Hepatocyte (in vitro differentiated cells): ENCODE results near the gene CD28. TPM values are rescaled to one million over a fixed set of nuclear protein-coding genes. Genes with fewer than 3 reads are reported as not detected.

Source experiments
- DNase-seq: peaks from one replicate; pipeline ENCODE4 v3.0.0-alpha.2; 2016; ENCODE audit warnings: low spot score
- H2AFZ ChIP-seq: fragments of 200-600 bp; sonication (generic); 2 replicates; pipeline ENCODE4 v1.6.0; 2016; ENCODE audit warnings: antibody characterized with exemption, mild to moderate bottlenecking
- H3K27ac ChIP-seq: fragments of 200-600 bp; sonication (generic); 2 replicates; pipeline ENCODE4 v1.5.1; 2016; ENCODE audit warnings: mild to moderate bottlenecking
- H3K27me3 ChIP-seq: fragments of 200-600 bp; sonication (generic); 2 replicates; pipeline ENCODE4 v1.6.1; 2016
- H3K36me3 ChIP-seq: fragments of 200-600 bp; sonication (generic); replicated peaks from 2 replicates; pipeline ENCODE4 v1.5.1; 2016; ENCODE audit warnings: low read depth; ENCODE audit not compliant: insufficient read depth
- H3K4me1 ChIP-seq: fragments of 200-600 bp; sonication (generic); 2 replicates; pipeline ENCODE4 v1.5.1; 2016; ENCODE audit warnings: mild to moderate bottlenecking, moderate library complexity; ENCODE audit not compliant: insufficient read depth
- H3K4me2 ChIP-seq: fragments of 200-600 bp; sonication (generic); 2 replicates; pipeline ENCODE4 v1.6.0; 2016
- H3K4me3 ChIP-seq: fragments of 200-600 bp; sonication (generic); 2 replicates; pipeline ENCODE4 v1.5.1; 2016; ENCODE audit warnings: mild to moderate bottlenecking
- H3K79me2 ChIP-seq: fragments of 200-600 bp; sonication (generic); 2 replicates; pipeline ENCODE4 v1.6.0; 2017; ENCODE audit warnings: mild to moderate bottlenecking
- H3K9me2 ChIP-seq: fragments of 200-600 bp; sonication (generic); replicated peaks from 2 replicates; pipeline ENCODE4 v1.6.0; 2017; ENCODE audit warnings: mild to moderate bottlenecking; ENCODE audit not compliant: insufficient read depth
- H3K9me3 ChIP-seq: fragments of 200-600 bp; sonication (generic); 2 replicates; pipeline ENCODE4 v1.5.1; 2016; ENCODE audit warnings: low read depth, mild to moderate bottlenecking
- H4K20me1 ChIP-seq: fragments of 200-600 bp; sonication (generic); 2 replicates; pipeline ENCODE4 v1.6.0; 2016; ENCODE audit warnings: mild to moderate bottlenecking; ENCODE audit not compliant: insufficient read depth, poor library complexity, severe bottlenecking
- CTCF ChIP-seq: fragments of 200-600 bp; sonication (generic); IDR thresholded peaks from 2 replicates; pipeline ENCODE4 v1.5.1; 2016; ENCODE audit warnings: antibody characterized with exemption, mild to moderate bottlenecking; ENCODE audit not compliant: poor library complexity
- EZH2 ChIP-seq: fragments of 200-600 bp; sonication (generic); IDR thresholded peaks from 2 replicates; pipeline ENCODE4 v1.6.1; 2016; ENCODE audit warnings: antibody characterized with exemption, mild to moderate bottlenecking, borderline replicate concordance
- EZH2phosphoT487 ChIP-seq: fragments of 200-600 bp; sonication (generic); IDR thresholded peaks from one replicate; pipeline ENCODE4 v1.6.1; 2018; ENCODE audit warnings: antibody characterized with exemption, mild to moderate bottlenecking, low read depth, moderate library complexity; ENCODE audit not compliant: unreplicated experiment, severe bottlenecking
- WGBS: methylation state at CpG from one replicate; pipeline ENCODE4 v1.1.6; 2016; ENCODE audit warnings: low lambda C conversion rate; ENCODE audit errors: missing lambda C conversion rate; 5-methylcytosine and 5-hydroxymethylcytosine counted together
- polyA plus RNA-seq: library from polyadenylated mRNA; unstranded; fragments of >200 nt; fragmentation: Nextera tagmentation; extraction: Ambion mirVana; gene quantifications from 2 replicates; pipeline ENCODE4 v1.2.1, GENCODE V29; 2016
- total RNA-seq: library from RNA; depleted of rRNA; stranded (reverse); fragments of >200 nt; gene quantifications from 2 replicates; pipeline ENCODE4 v1.2.3, GENCODE V29; 2014

CD28 gene
- total and polyA plus RNA-seq, 2 experiments from 2014 or later = not detected

DNA sequence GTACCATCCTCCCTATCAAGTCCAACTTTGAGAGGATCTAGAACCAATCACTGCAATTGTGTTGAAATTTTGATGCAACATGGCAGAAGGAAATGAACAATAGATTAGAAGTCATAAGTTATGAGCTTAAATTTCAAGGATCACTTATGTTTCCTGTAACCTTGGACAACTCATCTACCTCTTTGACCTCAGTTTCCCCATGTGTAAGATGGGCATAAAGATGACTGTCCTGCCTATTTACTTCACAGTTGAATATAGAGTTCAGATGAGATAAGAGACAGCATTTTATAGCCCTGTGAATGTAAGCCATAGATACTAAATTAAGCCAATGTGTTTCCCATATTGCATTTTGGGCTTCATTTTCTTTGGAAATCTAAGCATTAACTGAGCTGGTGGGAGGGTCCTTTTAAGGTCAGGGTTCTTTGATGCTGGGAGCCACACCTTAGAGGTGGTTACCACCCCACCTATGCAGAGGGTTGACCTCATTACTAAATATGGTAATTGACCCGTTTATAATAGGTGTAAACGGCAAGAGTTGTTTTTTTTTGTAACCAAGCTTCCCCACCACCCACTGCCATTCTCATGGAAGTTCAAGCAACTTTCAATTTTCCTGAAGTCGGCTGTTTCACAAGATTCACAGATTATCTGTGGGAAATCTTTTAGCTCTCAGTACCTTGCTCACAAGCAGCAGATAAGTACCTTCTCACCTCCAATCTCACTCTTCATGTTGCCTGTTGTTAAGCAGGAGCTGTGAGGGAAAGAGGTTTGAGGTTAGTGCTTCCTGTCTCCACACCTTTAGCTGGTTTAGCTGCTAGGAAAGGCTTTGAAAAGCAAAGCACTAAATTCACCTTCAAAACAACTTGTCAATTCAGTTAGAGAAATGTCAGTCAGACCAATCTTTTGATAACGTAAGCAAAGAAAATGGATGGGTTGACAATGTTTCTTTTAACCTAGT, 13.3 kb downstream of the CD28 start:
- no peaks in the 10 kb centered on the region for H3K79me2 ChIP-seq
- H2AFZ ChIP-seq = no peak overlapping the region
- WGBS = 45% methylated on average over 4 of the region's 4 CpGs
- H3K4me2 ChIP-seq = no peak overlapping the region
- no peak overlapping the region for H3K4me3 ChIP-seq
- H4K20me1 ChIP-seq = no peaks in the 10 kb centered on the region
- no peaks in the 10 kb centered on the region for H3K27me3 ChIP-seq
- no peaks in the 10 kb centered on the region for H3K36me3 ChIP-seq
- H3K27ac ChIP-seq = peak overlapping the region; percentile 2
- H3K4me1 ChIP-seq = no peaks in the 10 kb centered on the region
- no peak for TF ChIP-seq EZH2phosphoT487
- no peak for TF ChIP-seq CTCF
- TF ChIP-seq EZH2 = no peak
- DNase-seq = no peak
- no peaks in the 10 kb centered on the region for H3K9me3 ChIP-seq
- H3K9me2 ChIP-seq = no peaks in the 10 kb centered on the region

DNA sequence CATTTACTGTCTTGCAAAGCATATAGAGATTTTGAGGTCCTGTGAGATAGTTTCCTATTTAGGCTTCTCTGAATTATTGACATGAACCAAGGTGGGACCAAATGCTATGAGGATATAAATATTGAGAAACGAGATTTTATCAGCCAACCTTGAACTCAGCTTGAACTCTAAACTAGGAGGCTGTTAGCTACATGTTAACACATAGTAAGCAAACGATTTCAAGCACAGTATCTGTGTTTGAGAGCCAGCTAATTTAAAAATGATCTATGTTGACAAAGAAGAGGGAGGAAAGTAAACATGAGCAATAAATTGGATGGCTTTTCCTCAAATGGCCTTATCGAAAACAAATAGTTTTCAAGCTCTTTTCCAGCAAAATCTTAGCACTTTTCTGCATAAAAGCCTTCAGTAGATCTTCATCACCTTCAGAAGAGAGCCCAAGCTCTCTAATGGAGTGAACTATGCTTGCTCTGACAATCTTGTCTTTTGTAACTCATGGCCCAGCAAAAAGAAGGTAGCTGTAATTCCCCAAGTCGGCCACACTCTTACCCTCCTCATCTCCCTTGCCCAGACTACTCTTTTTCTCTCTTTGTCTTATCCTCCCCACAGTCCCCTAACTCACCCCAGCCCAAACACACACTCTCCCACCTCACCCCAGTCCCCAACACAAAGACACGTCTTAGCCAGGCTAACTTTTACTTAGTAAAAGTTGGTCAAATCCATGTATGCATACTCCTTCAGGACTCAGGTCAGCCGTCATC, 14.7 kb downstream of the CD28 start:
- no peaks in the 10 kb centered on the region for H4K20me1 ChIP-seq
- H3K9me3 ChIP-seq = no peaks in the 10 kb centered on the region
- H3K4me1 ChIP-seq = no peaks in the 10 kb centered on the region
- H3K27ac ChIP-seq = no peak overlapping the region
- H3K27me3 ChIP-seq = no peaks in the 10 kb centered on the region
- no peaks in the 10 kb centered on the region for H3K9me2 ChIP-seq
- H3K36me3 ChIP-seq = no peaks in the 10 kb centered on the region
- no peak overlapping the region for H2AFZ ChIP-seq
- no peak for TF ChIP-seq EZH2phosphoT487
- no peak for TF ChIP-seq EZH2
- no peak for TF ChIP-seq CTCF
- no peak overlapping the region for H3K4me3 ChIP-seq
- 55% methylated on average over 6 of the region's 6 CpGs for WGBS
- no peak for DNase-seq
- H3K79me2 ChIP-seq = no peaks in the 10 kb centered on the region
- H3K4me2 ChIP-seq = no peak overlapping the region

GRCh38 chr2:203721781-203722300, 15.4 kb downstream of the CD28 start:
- DNase-seq = no peak
- H3K27ac ChIP-seq = no peak overlapping the region
- H3K9me2 ChIP-seq = no peaks in the 10 kb centered on the region
- H3K4me1 ChIP-seq = no peaks in the 10 kb centered on the region
- no peaks in the 10 kb centered on the region for H3K27me3 ChIP-seq
- H4K20me1 ChIP-seq = no peaks in the 10 kb centered on the region
- H3K79me2 ChIP-seq = no peaks in the 10 kb centered on the region
- H3K4me2 ChIP-seq = no peak overlapping the region
- no peak overlapping the region for H2AFZ ChIP-seq
- no peaks in the 10 kb centered on the region for H3K9me3 ChIP-seq
- H3K4me3 ChIP-seq = no peak overlapping the region
- no peak for TF ChIP-seq CTCF
- TF ChIP-seq EZH2phosphoT487 = no peak
- TF ChIP-seq EZH2 = no peak
- no peaks in the 10 kb centered on the region for H3K36me3 ChIP-seq
- WGBS = 88% methylated on average over 3 of the region's 3 CpGs
